EH (cell line): ENCODE data around the gene NSMCE1.
"Not testable (repeated sequence)": the region's sequence is repeated elsewhere in the genome, so short reads cannot be mapped to it uniquely, and the experiment has no call there.

Source experiments
- DNase-seq: peaks from one replicate; pipeline ENCODE4 v3.0.0-alpha.2; 2015; ENCODE audit warnings: low read depth

NSMCE1 gene

GRCh38 chr16:27272076-27272475 lies 3.5 kb upstream of the NSMCE1 start:
- DNase-seq, result no peak

GRCh38 chr16:27270349-27270748 lies 1.8 kb upstream of the NSMCE1 start:
- DNase-seq, result no peak

GRCh38 chr16:27269300-27270150 lies 953 bp upstream of the NSMCE1 start:
- DNase-seq, result no peak

- DNase-seq, result no peak
Observed at GRCh38 chr16:27267037-27267677, 1.4 kb downstream of the NSMCE1 start.

- DNase-seq, result no peak
Observed at GRCh38 chr16:27265982-27266381, 2.6 kb downstream of the NSMCE1 start.

- DNase-seq, result peak; percentile 80
Observed at GRCh38 chr16:27264151-27264550, 4.4 kb downstream of the NSMCE1 start.

- not testable (repeated sequence) for DNase-seq
Observed at GRCh38 chr16:27262904-27263423, 5.6 kb downstream of the NSMCE1 start.

GRCh38 chr16:27259710-27260109 lies 8.9 kb downstream of the NSMCE1 start:
- no peak for DNase-seq

GRCh38 chr16:27258241-27258734 lies 10.3 kb downstream of the NSMCE1 start:
- peak; percentile 80 for DNase-seq

- no peak for DNase-seq
Observed at GRCh38 chr16:27257271-27257670, 11.3 kb downstream of the NSMCE1 start.

- DNase-seq, result no peak
Observed at GRCh38 chr16:27256861-27257260, 11.7 kb downstream of the NSMCE1 start.

GRCh38 chr16:27254262-27254811 lies 14.2 kb downstream of the NSMCE1 start:
- DNase-seq, result no peak

- peak; percentile 88 for DNase-seq
Observed at GRCh38 chr16:27253526-27253930, 15.0 kb downstream of the NSMCE1 start.

GRCh38 chr16:27252206-27252585 lies 16.4 kb downstream of the NSMCE1 start:
- DNase-seq, result no peak

- DNase-seq, result no peak
Observed at GRCh38 chr16:27251541-27252205, 16.9 kb downstream of the NSMCE1 start.

GRCh38 chr16:27248886-27249285 lies 19.7 kb downstream of the NSMCE1 start:
- DNase-seq, result not testable (repeated sequence)

- DNase-seq, result peak; percentile 32
Observed at GRCh38 chr16:27248036-27248435, 20.5 kb downstream of the NSMCE1 start.

GRCh38 chr16:27247076-27247475 lies 21.5 kb downstream of the NSMCE1 start:
- not testable (repeated sequence) for DNase-seq

- DNase-seq, result no peak
Observed at GRCh38 chr16:27246439-27246838, 22.1 kb downstream of the NSMCE1 start.

GRCh38 chr16:27245276-27246172 lies 23.0 kb downstream of the NSMCE1 start:
- DNase-seq, result peak; percentile 75

- DNase-seq, result no peak
Observed at GRCh38 chr16:27244363-27244755, 24.2 kb downstream of the NSMCE1 start.
